HG02884 (cell line): Measurements from ENCODE around the gene TNNI3K.
A peak's percentile ranks its signal among the peaks of the same experiment; 100 is the strongest.

ENCODE experiments used
- ATAC-seq: cut with Tn5 transposase; IDR thresholded peaks from one replicate; pipeline ENCODE4 v1.9.1; 2021; ENCODE audit warnings: mild to moderate bottlenecking, moderate library complexity; ENCODE audit not compliant: unreplicated experiment

Gene TNNI3K

DNA sequence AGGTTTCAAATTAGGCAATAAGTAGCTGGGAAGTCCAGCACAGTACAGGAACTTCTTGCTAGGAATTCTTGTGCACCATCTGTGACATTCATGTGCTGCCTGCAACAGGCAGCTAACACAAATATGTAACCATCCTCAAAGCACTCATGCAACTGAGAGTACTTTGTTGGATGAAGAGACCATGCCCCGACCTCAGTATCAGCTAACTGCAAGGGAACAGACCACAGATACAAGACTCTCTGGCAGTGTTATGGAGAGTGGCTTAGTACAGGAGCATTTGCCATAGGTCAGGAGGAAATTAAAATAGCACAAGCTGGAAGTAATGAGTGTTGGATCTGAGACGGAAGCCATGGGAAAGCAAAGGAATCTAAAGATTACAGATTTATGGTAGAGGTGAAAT, 153.7 kb downstream of the TNNI3K start:
- ATAC-seq: no peak

DNA sequence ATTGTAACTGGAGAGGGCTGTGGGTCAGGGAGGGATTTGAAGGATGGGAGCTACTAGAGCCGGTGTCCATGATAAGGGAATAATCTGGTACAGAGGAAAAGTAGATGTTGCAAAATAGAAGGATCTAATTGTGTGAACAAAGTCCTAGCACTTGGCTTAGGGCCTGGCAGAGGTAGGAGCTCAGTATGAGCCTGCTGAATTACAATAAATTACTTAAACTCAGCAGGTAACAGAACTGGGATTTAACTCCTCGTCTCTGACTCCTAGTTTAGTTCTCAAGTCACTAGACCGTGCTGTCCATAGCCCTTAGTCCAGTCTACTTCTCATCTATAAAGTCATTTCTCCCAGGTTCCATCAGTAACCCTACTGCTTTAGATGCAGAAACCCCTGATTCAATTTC, 157.0 kb downstream of the TNNI3K start:
- no peak for ATAC-seq

DNA sequence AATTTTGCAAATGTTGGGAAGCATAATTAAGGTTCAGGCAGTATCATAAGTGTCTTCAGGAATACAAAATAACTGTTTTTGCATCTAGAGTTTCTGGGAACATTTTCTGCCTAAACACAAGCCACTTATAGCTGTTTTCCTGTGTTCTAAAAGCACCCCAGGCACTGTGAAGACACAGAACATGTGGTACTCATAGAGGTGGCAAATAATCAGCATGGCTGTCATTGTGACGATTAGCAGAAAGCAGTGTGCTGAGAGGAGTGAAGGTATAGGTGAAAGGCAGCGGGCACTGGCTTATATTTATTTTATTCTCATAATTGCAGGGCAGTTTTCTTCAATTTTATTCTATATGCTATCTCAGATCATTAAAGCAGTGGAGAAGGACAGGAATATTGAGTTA, 157.7 kb downstream of the TNNI3K start:
- no peak for ATAC-seq

DNA sequence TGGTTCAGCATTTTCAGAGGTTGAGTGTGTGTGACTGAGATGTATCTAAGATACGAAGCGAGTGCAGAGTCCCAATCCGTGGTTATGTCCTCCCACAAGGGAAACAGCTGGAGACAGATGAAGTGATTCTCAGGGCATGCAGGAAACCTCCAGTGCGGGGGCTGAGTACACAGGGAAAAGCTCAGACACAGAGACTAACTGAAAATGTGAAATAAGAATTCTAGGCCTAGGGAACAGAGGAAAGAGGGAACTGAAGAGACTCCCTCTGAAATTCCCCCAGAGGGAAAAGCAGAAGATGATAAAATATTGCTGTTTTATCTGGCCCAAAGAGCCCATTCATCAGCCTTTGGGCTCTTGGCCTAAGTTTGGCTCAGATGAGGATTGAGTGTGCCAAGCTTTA, 160.4 kb downstream of the TNNI3K start:
- no peak for ATAC-seq

DNA sequence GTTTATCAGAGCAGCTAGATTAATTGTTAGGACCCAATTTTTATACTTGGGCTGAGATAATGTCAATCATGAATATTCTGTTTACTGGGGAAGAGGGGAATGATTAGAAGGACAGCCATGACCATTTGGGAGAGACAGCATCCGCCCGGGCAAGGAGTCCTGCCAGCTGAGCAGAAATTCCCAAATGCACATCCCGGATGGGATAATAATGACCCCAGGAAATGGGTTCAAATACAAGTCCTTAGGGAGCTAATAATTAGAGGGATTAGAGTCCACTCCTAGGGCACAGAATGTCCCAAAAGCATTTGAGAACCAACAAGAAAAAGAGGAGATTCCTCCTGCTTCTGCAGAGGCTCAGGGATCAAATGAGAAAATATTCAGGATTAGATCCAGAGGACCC, 161.3 kb downstream of the TNNI3K start:
- ATAC-seq: no peak

DNA sequence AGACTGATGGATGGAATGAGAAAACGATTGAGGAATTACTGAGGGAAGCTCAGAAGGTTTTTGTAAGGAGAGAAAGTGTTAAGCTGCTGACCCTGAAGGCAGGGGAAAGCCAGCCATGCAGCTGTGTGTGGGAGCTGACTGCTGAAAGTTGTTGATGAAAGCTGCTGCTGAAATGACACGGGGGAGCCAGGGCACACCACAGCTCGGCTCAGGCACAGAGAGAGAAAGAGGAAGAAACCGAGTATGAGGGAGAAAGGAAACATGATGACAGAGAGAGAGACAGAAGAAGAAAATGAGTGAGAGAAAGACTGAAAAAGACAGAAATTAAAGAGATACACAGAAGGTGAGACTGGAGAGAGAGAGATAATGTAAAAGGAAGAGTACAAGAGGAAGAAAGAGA, 161.7 kb downstream of the TNNI3K start:
- peak; percentile 56 for ATAC-seq

DNA sequence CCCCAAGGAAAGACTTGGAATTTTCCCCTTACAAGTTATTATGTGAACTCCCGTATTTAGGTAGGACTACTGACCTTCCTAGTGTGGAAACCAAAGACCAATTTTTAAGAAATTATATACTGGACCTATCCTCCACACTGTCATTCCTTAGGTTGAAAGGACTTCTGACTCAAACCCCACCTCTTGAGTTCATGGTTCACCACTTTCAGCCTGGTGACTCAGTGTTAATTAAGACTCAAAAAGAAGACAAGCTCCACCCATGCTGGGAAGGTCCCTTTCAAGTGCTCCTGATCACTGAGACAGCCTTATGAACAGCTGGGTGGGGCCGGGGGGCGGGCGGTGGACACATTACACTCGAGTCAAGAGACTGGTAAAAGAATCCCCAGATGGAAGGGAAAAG, 164.1 kb downstream of the TNNI3K start:
- peak; percentile 73 for ATAC-seq

DNA sequence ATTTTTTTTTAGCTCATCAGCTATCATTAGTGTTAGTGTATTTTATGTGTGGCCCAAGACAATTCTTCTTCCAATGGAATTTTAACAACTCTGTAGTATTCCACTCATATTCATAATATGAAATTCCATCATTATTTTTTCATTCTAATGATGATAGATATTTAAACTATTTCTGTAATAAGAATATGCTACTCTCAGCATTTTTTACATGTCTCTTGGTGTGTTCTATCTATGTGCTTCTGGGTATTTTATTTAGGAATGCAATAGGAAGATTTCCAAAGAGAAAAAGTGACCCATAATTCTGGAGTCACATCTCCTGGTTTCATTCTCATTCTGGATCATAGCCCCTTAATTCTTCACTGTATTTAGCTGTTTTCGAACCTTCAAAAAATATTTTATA, 167.7 kb downstream of the TNNI3K start:
- ATAC-seq: no peak

DNA sequence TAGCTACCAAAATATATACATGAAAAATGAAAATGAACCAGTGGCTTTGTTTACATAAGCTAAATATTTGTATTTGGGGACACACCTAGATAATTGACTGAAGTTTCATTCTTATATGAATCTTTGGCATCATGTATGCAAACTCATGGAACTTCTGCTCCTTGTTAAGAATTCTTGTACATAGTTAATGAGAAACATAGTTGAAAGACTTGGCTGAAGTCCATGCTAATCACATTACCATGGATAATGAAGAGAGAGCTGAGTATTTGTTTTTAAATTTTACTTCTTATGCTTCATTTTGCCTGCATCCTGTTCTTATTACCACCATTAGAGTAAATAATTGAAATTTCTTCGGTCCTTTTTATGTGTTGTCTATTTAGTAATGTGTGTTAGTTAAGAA, 168.4 kb downstream of the TNNI3K start:
- ATAC-seq: no peak

DNA sequence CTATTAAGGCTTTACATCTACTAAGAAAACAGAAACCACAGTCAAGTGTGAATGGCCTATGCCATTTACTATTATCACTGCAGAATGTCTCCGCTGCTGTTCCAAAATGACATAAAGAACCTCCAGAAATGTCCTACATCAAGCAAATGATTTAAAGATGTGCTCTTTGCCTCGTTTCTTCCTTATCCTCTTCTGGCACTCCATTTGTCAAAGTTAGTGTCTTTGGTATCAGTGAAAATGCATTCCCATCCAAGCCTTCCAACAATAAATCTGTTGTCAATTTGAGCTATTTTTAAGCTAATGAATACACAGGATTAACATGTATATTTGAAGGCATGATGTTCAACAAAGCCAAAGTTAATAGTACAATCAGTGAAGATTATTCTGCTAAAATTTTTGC, 171.6 kb downstream of the TNNI3K start:
- no peak for ATAC-seq

DNA sequence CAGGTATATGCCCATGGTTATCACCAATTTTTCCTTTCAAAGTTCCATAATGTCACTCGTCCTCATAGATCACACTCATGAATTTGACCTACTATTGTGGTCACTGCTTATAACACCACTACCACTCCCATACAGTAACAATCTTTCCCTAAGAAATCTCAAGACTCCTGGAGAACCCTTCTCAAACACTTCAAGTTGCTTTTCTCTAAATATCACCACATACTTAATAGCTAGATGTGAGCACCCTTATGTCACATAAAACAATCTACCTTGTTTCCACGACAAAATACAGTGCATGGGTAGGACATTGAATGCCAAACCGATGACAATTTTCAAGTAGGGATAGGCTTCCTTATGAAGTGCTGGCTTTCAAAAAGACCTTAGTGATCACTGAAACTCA, 172.7 kb downstream of the TNNI3K start:
- no peak for ATAC-seq

DNA sequence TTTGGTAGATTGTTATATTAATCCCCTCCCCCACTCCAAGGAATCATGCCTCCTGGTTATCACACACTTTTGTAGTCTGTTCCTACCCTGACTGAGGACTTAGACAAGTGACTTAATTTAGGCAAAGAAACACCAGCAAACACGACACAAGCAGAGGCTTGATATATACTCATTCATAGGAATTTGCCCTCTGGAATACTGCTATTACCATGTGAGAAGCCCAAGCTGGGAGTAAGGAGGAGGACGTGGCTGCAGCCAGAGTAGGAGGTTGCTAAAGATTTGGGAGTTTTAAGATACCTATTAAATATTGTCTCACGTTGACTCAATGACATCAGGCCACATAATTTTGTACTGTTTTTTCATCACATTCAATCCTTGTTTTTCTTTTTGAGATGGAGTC, 177.1 kb downstream of the TNNI3K start:
- no peak for ATAC-seq

DNA sequence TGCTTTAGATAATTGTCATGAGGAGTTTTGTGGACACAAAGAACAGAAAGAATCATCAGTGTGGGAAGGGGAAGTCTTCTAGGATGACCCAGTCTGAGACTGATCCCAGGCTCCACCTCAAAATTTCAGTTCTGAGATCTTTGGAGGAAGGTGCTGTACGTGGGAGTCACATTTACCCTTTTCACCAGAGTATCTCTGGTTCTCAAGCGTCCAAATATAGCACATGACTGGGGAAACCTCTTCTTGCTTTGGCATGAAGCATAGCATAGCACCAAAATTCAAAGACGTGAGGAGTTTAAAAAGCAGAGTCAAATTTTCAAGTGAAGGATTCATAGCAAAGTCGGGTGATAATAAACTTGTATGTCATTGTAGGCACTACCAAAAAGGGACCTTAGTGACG, 180.7 kb downstream of the TNNI3K start:
- no peak for ATAC-seq

DNA sequence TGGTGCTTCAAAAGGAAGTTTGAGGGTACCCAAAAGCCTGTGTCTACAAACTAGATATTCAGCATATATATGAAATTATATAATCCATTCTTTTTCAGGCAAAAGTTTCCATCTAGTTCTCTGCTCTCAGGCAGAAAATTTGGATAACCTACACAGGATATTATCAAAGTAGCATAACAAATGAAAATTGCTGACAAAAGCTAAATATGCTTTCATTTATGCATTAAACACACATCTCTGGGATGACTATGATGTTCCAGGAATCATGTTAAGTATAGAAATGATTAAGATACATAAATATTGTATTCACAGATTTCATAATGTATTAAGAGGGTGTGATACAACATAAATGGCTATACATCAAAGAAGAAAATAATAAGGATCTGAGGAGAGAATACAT, 184.4 kb downstream of the TNNI3K start:
- no peak for ATAC-seq

DNA sequence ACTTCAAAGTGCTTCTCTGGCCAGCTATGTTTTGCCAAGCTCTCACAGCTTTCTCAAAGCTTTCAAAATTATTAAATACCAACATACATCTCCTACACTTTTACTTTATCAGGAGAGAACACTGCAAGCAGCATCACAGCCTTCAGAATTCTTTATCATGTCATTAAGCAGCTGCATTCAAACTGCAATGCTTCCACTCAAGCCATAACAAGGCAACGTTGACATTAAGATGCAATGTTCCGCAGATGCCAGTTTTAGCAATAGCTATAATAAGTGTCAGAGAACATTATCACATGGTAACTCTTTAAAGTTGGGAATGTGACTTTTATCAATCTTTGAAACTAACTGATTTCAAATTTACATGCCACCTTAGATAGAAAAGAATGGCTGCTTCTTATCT, 185.3 kb downstream of the TNNI3K start:
- no peak for ATAC-seq

DNA sequence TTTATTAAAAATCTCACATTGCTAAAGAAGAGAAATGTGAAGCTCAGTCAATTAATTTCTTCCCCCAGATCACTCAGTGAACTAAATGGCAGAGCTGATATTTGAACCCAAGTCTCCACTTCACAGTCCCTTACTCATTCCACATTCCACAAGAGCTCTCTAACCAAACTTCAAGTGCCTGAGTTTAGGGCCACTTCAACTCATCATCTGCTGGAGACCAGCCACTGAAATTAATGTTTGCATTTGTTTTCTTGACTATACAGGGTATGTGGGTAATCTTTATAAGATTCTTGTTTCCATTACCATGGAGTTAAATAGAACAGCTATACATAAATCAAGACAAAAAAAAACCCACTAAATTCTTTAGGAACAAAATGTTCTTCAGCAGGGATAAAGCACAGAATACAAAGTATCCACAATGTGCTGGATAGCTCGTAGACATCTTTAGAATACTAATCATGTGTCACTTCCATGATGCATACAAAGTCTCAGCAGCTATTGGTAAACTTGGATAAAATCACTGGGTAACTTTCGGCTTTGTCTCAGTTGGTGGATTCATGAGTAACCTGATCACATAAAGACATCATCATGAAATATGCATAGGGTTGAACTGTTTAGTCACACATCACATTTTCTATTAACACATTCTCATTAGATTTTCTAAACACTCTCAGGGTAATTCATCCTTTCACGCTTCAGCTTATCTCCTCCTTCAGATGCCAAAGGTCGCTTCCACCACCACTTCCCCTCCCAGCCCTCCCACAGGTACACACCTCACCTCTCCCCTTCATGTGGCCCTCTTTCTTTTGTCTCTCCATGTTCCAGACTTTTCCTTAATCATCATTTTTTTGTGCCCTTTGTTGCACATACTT, 187.5 kb downstream of the TNNI3K start:
- no peak for ATAC-seq

DNA sequence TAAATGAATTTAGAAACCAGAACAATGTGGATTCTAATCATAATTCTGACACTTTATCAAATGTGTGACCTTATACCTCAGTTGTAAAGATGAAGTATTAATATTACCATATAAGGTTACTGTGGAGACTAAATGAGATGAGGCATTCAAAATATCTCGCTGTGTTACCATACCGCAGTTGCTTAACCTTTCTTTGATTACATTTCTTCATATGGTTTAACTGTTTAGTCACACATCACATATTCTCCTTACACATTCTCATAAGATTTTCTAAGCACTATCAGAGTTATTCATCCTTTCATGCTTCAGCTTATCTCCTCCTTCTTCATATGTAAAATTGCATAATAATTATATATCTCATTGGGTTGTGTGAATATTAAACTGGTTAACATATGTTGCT, 188.3 kb downstream of the TNNI3K start:
- ATAC-seq: no peak

DNA sequence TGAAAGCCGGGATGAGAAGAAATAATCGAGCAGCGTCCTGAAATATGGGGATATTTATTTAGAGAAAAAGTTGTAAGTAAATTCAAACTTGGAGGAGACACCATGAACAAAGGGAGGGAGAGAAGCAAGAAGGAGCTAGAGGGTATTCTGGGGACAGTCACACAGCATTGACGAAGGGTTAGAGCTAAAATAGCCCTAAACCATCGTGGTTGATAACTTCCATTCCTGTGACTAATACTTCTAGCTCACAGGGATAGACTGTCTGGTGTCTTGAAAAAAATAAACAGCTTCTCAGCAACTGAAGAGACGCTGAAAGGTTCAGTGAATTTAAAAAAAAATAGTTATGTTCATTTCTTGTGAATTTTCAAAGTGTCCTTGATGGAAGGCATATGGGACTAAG, 190.5 kb downstream of the TNNI3K start:
- ATAC-seq: no peak

DNA sequence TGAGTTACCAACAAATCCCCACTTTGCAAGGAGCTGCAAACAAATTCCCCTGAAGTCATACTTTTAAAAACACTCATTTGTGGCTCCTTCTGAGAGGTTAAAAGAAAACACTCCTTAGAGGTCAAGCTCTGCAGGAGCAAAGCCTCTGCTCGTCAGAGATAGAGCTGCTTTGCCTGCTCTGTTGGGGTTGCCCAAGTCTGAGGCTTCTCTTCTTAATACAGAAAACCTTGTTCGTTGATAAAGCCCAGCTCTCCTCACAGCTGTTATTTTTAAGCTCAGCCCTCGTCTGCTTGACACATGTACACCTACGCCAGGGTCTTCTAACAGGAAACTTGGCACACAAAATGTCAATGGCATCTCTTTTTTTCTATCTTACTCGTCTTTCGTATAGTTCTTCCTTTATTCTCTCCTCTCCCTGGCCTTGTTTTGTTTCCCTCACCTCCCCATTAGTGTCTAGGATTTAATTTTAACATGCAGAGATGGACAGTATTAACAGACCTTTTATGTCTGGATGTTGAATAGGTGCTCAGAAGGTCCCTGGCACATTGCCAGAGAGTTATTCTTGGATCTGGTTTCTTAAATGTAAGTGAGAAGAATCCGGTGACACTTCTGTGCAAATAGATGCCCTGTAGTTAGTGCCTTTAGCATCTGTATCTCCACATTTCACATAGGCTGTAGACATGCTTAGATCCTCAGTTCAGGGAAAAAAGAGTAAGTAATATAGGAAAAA, 191.2 kb downstream of the TNNI3K start:
- ATAC-seq: no peak

DNA sequence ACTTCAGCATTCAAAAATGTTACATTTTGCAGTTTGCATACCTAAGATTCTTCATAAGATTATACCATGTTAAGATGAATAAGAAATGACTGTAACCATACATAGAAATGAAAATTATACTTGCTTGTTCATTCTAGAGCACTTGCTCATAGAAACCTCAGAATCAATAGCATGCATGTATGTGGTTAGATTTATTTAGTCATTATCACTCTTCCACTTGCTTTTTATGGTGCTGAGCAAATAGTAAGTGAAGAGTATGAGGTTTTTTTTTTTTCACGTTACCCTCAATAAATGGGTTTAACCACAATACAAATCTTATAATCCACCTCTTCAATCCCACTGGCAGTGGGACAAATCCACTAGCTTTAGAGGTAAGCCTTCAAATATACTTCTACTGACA, 192.5 kb downstream of the TNNI3K start:
- ATAC-seq: no peak

DNA sequence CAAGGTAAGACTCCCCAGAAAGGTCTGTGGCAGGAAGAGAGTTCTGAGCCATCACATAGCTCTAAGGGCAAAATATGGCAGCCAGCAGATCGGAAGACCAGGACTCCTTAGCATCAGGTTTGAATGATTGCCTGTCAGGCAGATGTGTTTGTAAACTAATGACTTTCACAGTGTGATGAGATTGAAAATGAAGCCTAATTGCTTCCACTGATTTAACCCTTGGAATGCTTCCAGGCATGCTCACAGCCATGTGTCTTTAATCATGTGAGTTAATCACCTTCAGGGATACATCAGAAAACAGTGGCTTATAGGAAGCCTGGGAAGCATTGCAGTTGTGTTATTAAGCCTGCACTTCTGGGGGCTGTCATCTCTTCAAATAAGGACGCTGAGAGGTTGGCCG, 194.4 kb downstream of the TNNI3K start:
- no peak for ATAC-seq

DNA sequence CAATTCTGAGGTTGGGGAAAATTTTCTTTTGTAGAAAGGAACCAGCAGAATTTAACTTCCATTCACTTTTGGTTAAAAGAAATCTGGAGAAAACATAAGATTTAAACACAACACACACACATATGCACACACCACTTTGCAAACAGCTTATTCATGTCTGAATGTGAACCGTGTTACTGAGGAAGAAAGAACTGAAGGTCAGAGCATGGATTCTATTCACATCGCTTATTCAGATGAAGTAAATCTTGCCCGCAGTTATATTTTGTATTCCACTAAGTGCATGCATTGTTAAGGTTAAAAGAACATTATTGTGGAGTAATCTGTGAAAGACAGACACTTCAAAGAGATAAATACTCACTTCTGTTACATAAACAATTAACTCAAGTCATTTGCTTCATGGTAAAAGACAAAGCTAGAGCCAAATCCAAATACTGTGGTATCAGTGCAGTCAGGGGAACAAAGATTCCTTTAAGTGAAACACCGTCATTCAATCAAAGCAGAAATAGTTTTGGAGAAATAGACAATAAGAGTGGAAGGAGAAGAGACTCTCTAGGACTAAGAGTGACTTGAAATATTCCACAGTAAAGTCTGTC, 195.3 kb downstream of the TNNI3K start:
- ATAC-seq: no peak
